Activated CD4-positive, alpha-beta T cell treated with anti-CD3 and anti-CD28 coated beads, Interleukin-2, Interleukin-4, amounts not matched to agents 100 ng/mL and 50 ng/mL, durations not matched to agents 16 hours and 8 hours (primary cell): ENCODE measurements around the gene OR5M11.
"Not testable (repeated sequence)": the region's sequence is repeated elsewhere in the genome, so short reads cannot be mapped to it uniquely, and the experiment has no call there.

Experiments used
- DNase-seq: peaks from one replicate; pipeline ENCODE4 v3.0.0-alpha.2; 2020; ENCODE audit warnings: low spot score

The OR5M11 gene

GRCh38 chr11:56543157-56543556 is at the start of gene OR5M11:
OR5M11 (minus strand) TSS chr11:56543257; CDS start chr11:56543257, 0 bp downstream.
- DNase-seq: no peak

GRCh38 chr11:56592088-56592717 is 49.1 kb upstream of the OR5M11 start:
- not testable (repeated sequence) for DNase-seq

- DNase-seq: no peak
These were observed 34.6 kb upstream of the OR5M11 start, which contains the start of gene OR5M10 for GRCh38 chr11:56577621-56578020. OR5M10 (minus strand) TSS chr11:56577721; CDS start chr11:56577721, 0 bp downstream.

GRCh38 chr11:56558574-56558973 is 15.5 kb upstream of the OR5M11 start:
- no peak for DNase-seq

- DNase-seq: not testable (repeated sequence)
These were observed 11.6 kb upstream of the OR5M11 start for GRCh38 chr11:56554691-56555090.

- no peak for DNase-seq
These were observed 2.5 kb upstream of the OR5M11 start for GRCh38 chr11:56545531-56545930.

- DNase-seq: no peak
These were observed 682 bp upstream of the OR5M11 start for GRCh38 chr11:56543739-56544138.

- DNase-seq: no peak
These were observed 9.9 kb downstream of the OR5M11 start for GRCh38 chr11:56533054-56533740.

- DNase-seq: no peak
These were observed 11.2 kb downstream of the OR5M11 start for GRCh38 chr11:56531856-56532255.

GRCh38 chr11:56522008-56522407 is 21.0 kb downstream of the OR5M11 start:
- DNase-seq: no peak

- DNase-seq: no peak
These were observed 29.8 kb downstream of the OR5M11 start for GRCh38 chr11:56513280-56513679.

- DNase-seq: no peak
These were observed 33.6 kb downstream of the OR5M11 start for GRCh38 chr11:56509439-56509838.

- DNase-seq: no peak
These were observed 46.0 kb downstream of the OR5M11 start for GRCh38 chr11:56497010-56497409.

- DNase-seq: no peak
These were observed 47.9 kb downstream of the OR5M11 start for GRCh38 chr11:56495117-56495516.
